ENCODE data around the gene NPM3.

DNA sequence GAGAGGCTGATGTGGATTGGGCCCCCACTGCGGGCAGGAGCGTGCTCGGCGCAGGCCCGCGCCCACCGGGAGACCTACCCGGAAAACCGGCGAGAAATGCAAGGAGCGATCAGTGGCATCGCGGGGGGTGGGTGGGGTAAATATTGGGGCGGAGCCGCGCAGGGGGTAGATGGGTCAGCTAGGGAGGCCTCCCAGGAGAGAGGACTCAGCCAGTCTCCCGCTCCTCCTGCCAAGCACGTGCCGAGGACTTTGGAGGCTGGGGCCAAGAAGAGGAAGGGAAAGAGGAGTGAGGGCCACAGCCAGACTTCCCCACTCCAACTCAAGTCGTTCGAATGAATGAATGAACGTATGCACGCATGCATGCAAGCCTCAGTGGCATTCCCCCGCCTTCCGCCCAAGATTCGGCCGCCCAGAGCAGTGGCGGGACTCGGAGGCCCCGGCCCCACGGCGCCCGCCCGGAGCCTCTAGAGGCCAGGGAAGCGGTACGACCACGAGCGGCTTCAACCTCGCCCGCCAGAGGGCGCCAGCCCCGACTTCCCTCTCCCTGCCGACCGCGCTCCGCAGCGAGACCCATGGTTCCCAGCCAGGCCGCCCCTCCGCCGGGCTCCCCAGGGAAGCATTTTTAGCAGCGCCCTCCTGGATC, 3.6 kb downstream of the NPM3 start:
- TF ChIP-seq EZH2 (IDR thresholded peaks at IDR 0.05) (no peak), POLR2AphosphoS5 (IDR thresholded peaks at IDR 0.05; ENCODE audit: borderline replicate concordance, low read depth, low read length) (no peak), FOXP2 (optimal IDR thresholded peaks at IDR 0.05; ENCODE audit: control extremely low read depth, extremely low read length, insufficient read depth) (no peak)
